Lung microvascular endothelial cell (primary cell): ENCODE data around the gene SFMBT1. TPM values are rescaled to one million over a fixed set of nuclear protein-coding genes. Genes with fewer than 3 reads are reported as not detected.

Experiments used
- DNase-seq, 2 donors: peaks; one replicate each; pipeline versions ENCODE4 v3.0.0 to v3.0.0-alpha.2; 2010; ENCODE audit warnings: low read depth in 2 of 2
- total RNA-seq: library from RNA; depleted of rRNA; stranded (reverse); fragments of >200 nt; gene quantifications from 2 replicates; pipeline ENCODE4 v1.2.1, GENCODE V29; 2014

The SFMBT1 gene
- total RNA-seq, 1 donor from 2014 or later: 1.6 TPM

GRCh38 chr3:52920841-52921240, 125.0 kb downstream of the SFMBT1 start:
- no peak for DNase-seq

- DNase-seq: no peak
Observed at GRCh38 chr3:52917044-52917443, 128.8 kb downstream of the SFMBT1 start.

DNA sequence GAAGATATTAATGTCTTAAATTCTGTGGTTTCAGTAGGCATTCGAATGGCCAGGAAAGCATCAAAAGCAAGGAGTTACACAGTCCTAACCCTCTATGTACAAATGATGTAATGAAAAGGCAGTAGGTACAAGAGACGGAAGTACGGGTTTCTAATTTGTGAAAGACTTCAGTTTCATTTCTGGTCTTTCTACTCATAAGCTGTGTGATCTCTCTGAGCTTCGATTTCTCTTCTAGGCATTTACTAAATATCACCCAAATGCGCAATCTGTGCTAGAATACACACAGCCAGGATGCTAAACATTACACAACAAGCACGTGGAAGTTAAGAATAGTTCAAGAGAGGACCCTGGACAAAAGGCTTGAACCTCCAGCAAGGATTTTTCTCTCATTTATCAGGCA, 130.6 kb downstream of the SFMBT1 start:
- no peak for DNase-seq

- DNase-seq: no peak
Observed at GRCh38 chr3:52912885-52913731, 132.8 kb downstream of the SFMBT1 start.

- DNase-seq: no peak
Observed at GRCh38 chr3:52910823-52911222, 135.1 kb downstream of the SFMBT1 start.

DNA sequence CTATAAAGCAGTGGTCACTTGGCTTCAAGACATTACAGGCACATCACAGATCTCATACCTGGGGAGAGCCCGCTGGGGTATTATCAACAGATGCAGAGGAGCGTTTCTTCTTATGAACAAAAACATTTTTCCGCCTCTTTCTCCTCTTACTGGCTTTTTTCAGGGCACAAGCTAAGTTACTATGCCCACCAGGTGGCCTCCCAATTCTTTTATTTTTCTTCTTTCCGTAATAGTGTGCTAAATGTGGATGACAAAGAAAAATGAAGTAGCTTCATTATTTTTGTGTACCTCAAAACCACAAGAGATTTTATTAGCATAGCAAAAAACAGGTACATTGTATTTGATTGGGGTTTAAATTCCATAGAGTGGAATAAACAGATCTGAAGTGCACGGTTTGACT, 138.4 kb downstream of the SFMBT1 start:
- no peak for DNase-seq

GRCh38 chr3:52904552-52904951, 141.3 kb downstream of the SFMBT1 start:
- no peak for DNase-seq

GRCh38 chr3:52904000-52904399, 141.9 kb downstream of the SFMBT1 start:
- no peak for DNase-seq

- peak; percentile 82 to 83 for DNase-seq
Observed at GRCh38 chr3:52897130-52898122, 148.4 kb downstream of the SFMBT1 start, which contains the start of gene STIMATE. STIMATE (minus strand) TSS chr3:52897548; CDS start chr3:52897450, 98 bp downstream.

GRCh38 chr3:52896613-52897012, 149.3 kb downstream of the SFMBT1 start:
- DNase-seq: no peak

DNA sequence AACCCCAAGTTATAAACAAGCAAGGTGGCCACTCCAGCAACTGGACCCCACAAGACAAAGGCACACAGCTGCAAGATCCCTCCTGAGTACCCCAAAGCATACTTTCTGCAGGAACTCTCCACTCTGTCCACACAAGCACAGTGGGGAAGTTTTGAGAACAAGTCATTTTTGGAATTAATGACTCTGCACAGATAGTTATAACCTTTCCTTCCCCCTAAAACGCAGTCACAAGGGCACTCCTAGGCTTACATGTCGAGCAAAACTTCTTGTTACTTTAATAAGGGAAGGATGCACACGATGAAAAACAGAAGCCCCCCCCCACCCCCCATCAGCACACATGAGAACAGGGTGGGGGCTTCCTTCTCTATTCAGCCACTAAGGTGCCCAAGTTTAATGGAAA, 149.7 kb downstream of the SFMBT1 start:
- no peak for DNase-seq

DNA sequence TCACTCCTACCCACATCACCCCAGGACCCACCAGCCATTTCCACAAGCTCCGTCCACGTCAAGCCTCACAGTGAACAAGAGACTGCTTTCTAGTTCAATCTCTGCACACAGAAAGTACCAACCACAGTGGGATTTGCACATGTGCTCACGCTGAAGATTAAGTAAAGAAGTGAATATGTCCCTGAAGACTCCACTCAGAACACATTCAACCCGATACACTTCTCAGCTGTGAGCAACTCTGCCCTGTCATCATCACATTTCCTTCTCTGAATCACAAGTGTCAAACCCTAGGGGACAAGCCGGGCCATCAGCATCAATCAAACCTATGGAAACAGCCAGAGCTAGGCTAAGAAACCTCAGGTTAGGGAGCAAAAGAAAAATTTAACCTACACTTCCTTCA, 150.5 kb downstream of the SFMBT1 start:
- no peak for DNase-seq

GRCh38 chr3:52894756-52895155, 151.1 kb downstream of the SFMBT1 start:
- no peak for DNase-seq

DNA sequence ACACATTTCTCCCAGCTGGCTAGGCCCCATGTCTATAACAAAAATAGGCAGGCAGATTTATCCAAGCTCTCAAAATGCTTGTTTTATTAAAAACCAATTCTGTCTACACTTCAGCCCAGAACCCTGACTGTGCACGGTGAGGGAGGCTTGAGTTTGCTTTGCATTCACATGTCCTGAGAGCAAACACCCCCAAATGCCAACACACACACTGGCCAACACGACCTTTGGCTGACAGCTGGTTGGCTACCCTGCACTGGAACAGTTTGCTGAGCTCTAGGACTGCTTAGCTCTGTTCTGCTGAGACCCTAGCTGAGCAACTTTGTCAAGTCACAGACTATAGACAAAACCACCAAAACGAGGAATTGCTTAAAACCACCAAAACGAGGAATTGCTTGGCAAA, 152.2 kb downstream of the SFMBT1 start:
- DNase-seq: no peak

- peak in 1 of 2 donors; percentile 41 for DNase-seq
Observed at GRCh38 chr3:52892625-52893311, 153.1 kb downstream of the SFMBT1 start.

- DNase-seq: no peak
Observed at GRCh38 chr3:52892290-52892624, 153.6 kb downstream of the SFMBT1 start.

DNA sequence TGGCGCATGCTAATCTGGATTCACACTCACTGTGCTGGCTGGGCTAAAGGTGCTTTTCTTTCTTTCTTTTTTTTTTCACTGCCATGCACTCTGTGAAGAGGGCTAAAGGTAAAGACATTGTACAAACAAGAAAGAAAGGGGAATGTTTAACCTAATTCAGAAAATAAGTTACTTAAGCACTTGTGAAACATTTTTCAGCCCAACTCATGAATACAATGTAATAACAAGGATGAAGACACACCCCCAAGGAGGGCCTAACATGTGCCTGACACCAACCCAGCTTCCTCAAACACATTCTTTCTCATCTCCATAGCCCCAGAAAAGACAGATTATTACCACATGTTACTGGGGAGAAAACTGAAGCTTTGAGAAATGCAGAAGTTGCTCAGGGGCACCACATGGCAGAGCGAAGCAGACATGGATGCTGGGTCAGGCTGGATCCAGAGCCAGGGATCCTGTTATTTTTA, 154.2 kb downstream of the SFMBT1 start:
- no peak for DNase-seq

GRCh38 chr3:52891164-52891563, 154.7 kb downstream of the SFMBT1 start:
- DNase-seq: no peak

GRCh38 chr3:52890735-52891134, 155.1 kb downstream of the SFMBT1 start:
- DNase-seq: peak in 1 of 2 donors; percentile 21

GRCh38 chr3:52889901-52890300, 156.0 kb downstream of the SFMBT1 start:
- no peak for DNase-seq

DNA sequence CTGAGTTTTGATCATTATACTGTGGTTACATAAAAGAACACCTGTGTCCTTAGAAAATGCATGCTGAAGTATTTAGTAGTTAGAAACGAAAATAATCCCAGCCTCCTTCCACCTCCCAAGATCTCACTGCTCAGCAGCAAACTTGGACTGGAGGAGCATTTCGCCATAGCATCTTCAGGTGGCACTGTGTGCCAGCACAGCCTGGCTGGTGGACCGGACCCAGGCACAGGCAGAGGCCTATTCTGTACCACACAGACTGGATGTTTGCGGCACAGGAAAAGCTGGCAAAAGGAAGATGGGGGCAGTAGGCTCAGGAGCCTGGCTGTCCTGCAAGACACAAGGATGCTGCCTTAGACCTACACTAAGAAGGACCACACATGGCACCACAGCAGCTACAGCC, 158.7 kb downstream of the SFMBT1 start:
- no peak for DNase-seq
